ENCODE results near the gene KCNQ2. TPM values are rescaled to one million over a fixed set of nuclear protein-coding genes. Genes with fewer than 3 reads are reported as not detected.

The KCNQ2 gene
- total and polyA plus RNA-seq, 8 donors, result 8.4 to 19.1 (median 14.1) TPM; not detected in 2

DNA sequence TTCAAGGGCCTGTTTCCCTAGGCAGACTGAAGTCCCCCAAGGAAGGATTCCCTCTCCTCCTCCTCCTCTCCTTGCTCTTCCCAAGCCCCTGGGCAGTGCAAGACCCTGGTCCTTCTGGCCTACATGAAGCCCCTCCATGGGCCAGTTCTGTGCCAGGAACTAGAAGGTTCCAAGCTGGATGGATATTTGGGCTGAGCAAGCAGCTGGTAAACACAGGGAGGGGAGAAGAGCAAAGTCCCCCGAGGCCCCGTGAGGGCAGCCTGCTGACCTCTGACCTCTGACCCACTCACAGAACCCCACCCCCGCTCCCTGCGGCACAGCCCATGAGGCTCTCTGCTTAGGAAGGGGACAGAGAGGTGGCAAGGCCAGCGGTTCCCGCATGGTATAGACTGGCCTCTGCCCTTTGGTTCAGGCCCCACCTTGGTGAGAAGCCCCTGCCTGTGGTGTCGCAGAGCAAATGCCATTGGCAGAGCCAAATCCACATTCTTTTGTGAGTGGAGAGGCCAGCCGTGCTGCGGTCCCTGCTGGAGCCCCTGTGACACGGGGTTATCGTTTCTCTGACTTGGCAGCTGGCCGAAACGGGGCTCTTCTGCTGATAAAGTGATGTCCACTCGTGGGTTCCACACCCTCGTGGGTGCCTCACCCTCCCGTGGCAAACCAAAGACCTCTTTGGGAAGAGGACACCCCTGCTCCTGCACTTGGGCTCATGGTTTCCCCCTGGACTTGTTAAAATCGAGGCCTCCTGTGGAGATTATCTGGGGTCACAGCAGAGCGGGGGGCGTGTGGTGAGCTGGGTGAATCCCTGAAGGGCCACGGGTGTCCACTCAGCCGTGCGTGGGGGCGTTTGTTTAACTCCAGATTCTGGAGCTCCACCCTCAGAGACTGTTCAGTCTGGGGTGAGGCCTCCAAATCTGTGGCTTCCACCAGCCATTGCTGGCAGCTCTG, 109.2 kb downstream of the KCNQ2 start:
- Histone ChIP-seq H3K36me3 (no peaks in the 10 kb centered on the region), H3K4me1 (no peaks in the 10 kb centered on the region), H3K9me3 (no peaks in the 10 kb centered on the region), H3K4me3 (no peak overlapping the region), H3K27ac (no peak overlapping the region), H3K27me3 (peaks cover 18 to 98% of the 10 kb centered on the region in 2 donors)
- intact Hi-C loops (cut with DNase I), result no loop called here
- peak in 1 of 4 donors; percentile 67 for DNase-seq
- no peak for ATAC-seq
- TF ChIP-seq, protein P1, sequence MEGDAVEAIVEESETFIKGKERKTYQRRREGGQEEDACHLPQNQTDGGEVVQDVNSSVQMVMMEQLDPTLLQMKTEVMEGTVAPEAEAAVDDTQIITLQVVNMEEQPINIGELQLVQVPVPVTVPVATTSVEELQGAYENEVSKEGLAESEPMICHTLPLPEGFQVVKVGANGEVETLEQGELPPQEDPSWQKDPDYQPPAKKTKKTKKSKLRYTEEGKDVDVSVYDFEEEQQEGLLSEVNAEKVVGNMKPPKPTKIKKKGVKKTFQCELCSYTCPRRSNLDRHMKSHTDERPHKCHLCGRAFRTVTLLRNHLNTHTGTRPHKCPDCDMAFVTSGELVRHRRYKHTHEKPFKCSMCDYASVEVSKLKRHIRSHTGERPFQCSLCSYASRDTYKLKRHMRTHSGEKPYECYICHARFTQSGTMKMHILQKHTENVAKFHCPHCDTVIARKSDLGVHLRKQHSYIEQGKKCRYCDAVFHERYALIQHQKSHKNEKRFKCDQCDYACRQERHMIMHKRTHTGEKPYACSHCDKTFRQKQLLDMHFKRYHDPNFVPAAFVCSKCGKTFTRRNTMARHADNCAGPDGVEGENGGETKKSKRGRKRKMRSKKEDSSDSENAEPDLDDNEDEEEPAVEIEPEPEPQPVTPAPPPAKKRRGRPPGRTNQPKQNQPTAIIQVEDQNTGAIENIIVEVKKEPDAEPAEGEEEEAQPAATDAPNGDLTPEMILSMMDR (IDR thresholded peaks at IDR 0.05), result no peak

DNA sequence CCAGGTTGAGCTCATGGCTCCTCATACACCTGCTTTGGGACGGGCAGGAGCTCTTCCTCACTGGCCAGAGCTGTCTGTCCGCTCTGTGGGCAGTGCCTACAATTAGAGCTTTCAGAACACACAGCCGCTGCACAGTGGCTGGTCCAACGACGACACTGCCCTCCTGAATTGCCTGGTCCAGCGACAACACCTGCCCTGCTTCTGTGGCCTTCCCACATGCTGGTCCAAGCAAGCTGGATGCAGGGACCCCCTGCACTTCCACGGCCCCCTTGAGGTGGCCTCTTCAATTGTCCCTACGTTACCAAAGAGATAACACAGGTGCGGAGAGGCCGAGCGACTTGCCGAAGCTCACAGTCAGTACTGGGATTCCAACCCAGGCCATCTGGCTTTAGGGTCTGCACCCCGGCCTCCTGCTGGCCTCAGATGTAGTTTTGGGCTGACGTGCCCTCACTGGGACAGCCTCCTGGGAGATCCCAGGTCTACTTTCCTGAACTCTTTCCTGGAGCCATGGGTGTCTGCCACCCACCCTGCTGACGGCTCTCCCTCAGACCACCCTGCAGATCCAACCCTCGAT, 109.9 kb downstream of the KCNQ2 start:
- peaks cover 18 to 97% of the 10 kb centered on the region in 2 donors for H3K27me3 ChIP-seq
- intact Hi-C loops (cut with DNase I), result no loop called here
- TF ChIP-seq, protein P1 (IDR thresholded peaks at IDR 0.05), result no peak

DNA sequence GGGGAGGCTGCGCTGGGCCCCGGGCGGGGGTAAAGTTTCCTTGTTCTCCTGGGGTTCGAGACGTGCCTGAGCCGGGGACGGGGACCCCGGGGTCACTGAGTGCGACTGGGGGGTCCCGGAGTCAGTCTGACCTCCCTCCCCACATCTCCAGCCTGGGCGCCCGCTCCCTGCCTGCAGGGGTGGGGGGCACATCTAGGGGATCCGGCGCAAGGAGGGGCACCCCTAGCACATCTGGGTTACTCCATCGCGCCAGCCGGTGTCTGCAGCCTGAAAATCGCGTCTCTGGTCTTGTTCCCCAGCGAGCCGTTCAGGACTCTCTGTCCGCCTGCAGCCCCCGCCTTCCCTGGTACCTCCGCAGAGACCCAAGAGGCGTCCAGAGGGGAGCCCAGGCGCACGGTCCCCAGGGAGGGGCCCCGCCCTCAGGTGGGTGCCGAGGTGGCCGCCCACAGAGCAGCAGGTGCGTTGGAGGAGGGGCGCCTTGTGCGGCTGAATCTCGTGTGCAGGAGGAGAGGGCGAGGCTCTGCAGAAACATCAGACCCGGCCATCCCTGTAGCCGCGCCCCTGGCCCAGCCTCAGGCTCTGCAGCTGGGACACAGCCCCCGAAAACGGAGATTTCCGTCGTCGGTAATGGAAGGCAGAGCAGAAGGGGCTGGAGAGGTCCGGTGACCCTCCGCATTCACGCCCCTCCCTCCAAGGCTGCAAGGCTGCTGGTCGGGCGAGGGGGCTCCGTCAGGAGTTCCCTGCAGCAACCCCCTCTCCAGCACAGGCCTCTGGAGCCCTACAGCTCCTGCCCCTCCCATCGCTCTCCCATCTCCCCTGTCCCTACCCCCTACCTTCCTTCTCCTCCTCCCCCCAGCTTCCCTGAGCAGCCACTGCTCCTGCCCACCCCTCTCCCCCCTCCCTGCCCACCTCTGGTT, 110.7 kb downstream of the KCNQ2 start:
- H3K4me1 ChIP-seq, result no peaks in the 10 kb centered on the region
- ATAC-seq (no peak), DNase-seq (peak in 1 of 4 donors; percentile 64)
- intact Hi-C loops (cut with DNase I), result no loop called here
- TF ChIP-seq, protein P1 (IDR thresholded peaks at IDR 0.05), result no peak
- no peak overlapping the region for H3K4me3 ChIP-seq
- no peaks in the 10 kb centered on the region for H3K36me3 ChIP-seq
- no peak overlapping the region for H3K27ac ChIP-seq
- peaks cover 18 to 93% of the 10 kb centered on the region in 2 donors for H3K27me3 ChIP-seq
- no peaks in the 10 kb centered on the region for H3K9me3 ChIP-seq

More for the DNA sequence above, 109.9 kb downstream of the KCNQ2 start:
- ATAC-seq (no peak), DNase-seq (peak in 1 of 4 donors; percentile 47)
- H3K4me3 ChIP-seq, result no peak overlapping the region
- H3K4me1 ChIP-seq, result no peaks in the 10 kb centered on the region
- H3K27ac ChIP-seq, result no peak overlapping the region
- H3K9me3 ChIP-seq, result no peaks in the 10 kb centered on the region
- H3K36me3 ChIP-seq, result no peaks in the 10 kb centered on the region

DNA sequence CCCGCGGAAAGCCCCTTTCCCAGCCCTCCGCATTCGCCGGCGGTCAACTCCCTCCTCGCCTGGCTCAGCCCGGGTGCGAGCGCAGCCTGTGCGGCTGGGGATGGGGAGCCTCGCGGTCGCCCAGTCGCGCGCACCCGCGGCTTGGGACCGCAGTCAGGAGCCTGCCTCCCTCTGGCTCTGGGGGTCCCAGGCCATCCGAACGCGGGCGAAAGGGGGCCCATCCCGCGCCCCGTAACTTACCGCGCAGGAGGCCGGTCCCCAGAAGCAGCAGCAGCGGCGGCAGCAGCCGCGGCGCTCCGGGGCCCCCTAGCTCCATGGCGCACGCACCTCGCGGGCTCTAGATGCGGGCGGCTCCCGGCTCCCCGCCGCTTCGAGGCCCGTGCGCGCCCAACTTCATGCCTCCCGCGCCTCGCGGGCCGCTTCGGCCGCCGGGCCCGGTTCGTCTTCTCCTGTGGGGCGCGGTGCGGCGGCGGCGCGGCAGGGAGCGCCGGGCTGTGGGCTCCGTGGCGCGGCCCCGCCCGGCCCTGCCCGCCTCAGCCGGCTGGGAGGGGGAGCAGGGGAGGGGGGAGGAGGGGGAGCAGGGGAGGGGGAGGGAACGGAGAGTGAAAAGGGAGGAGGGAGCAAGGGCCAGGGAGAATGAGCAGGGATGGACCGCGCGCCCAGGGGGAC, 111.5 kb downstream of the KCNQ2 start, which contains the start of gene CHRNA4:
CHRNA4 (minus strand) TSS at position 500 of the 669 bp plus-strand sequence; CDS start at position 316, 184 bp downstream.
- peak in 1 of 4 donors; percentile 58 for DNase-seq

More for the DNA sequence above, 111.5 kb downstream of the KCNQ2 start, which contains the start of gene CHRNA4:
- no peaks in the 10 kb centered on the region for H3K4me1 ChIP-seq
- no peaks in the 10 kb centered on the region for H3K36me3 ChIP-seq
- no peak within 1 kb of the TSS for H3K27ac ChIP-seq
- TF ChIP-seq, protein P1 (IDR thresholded peaks at IDR 0.05), result no peak
- H3K9me3 ChIP-seq, result no peaks in the 10 kb centered on the region
- peaks cover 18 to 93% of the 10 kb centered on the region in 2 donors for H3K27me3 ChIP-seq
- ATAC-seq, result no peak
- intact Hi-C loops (cut with DNase I), result no loop called here
- no peak within 1 kb of the TSS for H3K4me3 ChIP-seq
